ENCODE measurements around the gene NAA35.

- no peak for TF ChIP-seq FOXP2 (optimal IDR thresholded peaks at IDR 0.05; ENCODE audit: borderline replicate concordance, extremely low read depth, extremely low read length, insufficient read depth)
- no peak for TF ChIP-seq TAF1 (IDR thresholded peaks at IDR 0.05; ENCODE audit: borderline replicate concordance, insufficient read depth, low read length)
- no peak for TF ChIP-seq POLR2AphosphoS5 (IDR thresholded peaks at IDR 0.05; ENCODE audit: low read depth, low read length)
- TF ChIP-seq, protein P1, sequence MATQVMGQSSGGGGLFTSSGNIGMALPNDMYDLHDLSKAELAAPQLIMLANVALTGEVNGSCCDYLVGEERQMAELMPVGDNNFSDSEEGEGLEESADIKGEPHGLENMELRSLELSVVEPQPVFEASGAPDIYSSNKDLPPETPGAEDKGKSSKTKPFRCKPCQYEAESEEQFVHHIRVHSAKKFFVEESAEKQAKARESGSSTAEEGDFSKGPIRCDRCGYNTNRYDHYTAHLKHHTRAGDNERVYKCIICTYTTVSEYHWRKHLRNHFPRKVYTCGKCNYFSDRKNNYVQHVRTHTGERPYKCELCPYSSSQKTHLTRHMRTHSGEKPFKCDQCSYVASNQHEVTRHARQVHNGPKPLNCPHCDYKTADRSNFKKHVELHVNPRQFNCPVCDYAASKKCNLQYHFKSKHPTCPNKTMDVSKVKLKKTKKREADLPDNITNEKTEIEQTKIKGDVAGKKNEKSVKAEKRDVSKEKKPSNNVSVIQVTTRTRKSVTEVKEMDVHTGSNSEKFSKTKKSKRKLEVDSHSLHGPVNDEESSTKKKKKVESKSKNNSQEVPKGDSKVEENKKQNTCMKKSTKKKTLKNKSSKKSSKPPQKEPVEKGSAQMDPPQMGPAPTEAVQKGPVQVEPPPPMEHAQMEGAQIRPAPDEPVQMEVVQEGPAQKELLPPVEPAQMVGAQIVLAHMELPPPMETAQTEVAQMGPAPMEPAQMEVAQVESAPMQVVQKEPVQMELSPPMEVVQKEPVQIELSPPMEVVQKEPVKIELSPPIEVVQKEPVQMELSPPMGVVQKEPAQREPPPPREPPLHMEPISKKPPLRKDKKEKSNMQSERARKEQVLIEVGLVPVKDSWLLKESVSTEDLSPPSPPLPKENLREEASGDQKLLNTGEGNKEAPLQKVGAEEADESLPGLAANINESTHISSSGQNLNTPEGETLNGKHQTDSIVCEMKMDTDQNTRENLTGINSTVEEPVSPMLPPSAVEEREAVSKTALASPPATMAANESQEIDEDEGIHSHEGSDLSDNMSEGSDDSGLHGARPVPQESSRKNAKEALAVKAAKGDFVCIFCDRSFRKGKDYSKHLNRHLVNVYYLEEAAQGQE (IDR thresholded peaks at IDR 0.05; ENCODE audit: insufficient read depth in 1 of 2, low read depth in 2 of 2, low read length in 2 of 2) = no peak
- TF ChIP-seq SIN3A (IDR thresholded peaks at IDR 0.05; ENCODE audit: borderline replicate concordance, insufficient read depth, low read length) = no peak
These were observed 8.8 kb downstream of the NAA35 start for GRCh38 chr9:85949586-85950335.
